Esophagus squamous epithelium (tissue), 4 donors: ENCODE measurements around the gene GNA12.

Experiments used
- CTCF ChIP-seq, 6 experiments: fragments of 450-650 bp in 4 of 6; fragments of 200-600 bp in 2 of 6; sonication (generic) in 2 of 6; IDR thresholded peaks; one replicate each; pipeline ENCODE4 v1.5.1; 2016 to 2019; ENCODE audit warnings: antibody characterized with exemption in 6 of 6, mild to moderate bottlenecking in 4 of 6, moderate library complexity in 4 of 6
- POLR2A ChIP-seq, 4 donors: fragments of 450-650 bp; IDR thresholded peaks; one replicate each; pipeline ENCODE4 v1.6.1; 2017; ENCODE audit warnings: antibody characterized with exemption in 4 of 4, mild to moderate bottlenecking in 4 of 4, moderate library complexity in 3 of 4

- TF ChIP-seq POLR2A (IDR thresholded peaks at IDR 0.05) (no peak), CTCF (IDR thresholded peaks at IDR 0.05) (no peak)
Measured at GRCh38 chr7:2751086-2751485, 93.0 kb downstream of the GNA12 start.
